ENCODE results near the gene TSEN54.

- TF ChIP-seq, protein P1, sequence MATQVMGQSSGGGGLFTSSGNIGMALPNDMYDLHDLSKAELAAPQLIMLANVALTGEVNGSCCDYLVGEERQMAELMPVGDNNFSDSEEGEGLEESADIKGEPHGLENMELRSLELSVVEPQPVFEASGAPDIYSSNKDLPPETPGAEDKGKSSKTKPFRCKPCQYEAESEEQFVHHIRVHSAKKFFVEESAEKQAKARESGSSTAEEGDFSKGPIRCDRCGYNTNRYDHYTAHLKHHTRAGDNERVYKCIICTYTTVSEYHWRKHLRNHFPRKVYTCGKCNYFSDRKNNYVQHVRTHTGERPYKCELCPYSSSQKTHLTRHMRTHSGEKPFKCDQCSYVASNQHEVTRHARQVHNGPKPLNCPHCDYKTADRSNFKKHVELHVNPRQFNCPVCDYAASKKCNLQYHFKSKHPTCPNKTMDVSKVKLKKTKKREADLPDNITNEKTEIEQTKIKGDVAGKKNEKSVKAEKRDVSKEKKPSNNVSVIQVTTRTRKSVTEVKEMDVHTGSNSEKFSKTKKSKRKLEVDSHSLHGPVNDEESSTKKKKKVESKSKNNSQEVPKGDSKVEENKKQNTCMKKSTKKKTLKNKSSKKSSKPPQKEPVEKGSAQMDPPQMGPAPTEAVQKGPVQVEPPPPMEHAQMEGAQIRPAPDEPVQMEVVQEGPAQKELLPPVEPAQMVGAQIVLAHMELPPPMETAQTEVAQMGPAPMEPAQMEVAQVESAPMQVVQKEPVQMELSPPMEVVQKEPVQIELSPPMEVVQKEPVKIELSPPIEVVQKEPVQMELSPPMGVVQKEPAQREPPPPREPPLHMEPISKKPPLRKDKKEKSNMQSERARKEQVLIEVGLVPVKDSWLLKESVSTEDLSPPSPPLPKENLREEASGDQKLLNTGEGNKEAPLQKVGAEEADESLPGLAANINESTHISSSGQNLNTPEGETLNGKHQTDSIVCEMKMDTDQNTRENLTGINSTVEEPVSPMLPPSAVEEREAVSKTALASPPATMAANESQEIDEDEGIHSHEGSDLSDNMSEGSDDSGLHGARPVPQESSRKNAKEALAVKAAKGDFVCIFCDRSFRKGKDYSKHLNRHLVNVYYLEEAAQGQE (IDR thresholded peaks at IDR 0.05; ENCODE audit: insufficient replicate concordance, low read depth) = no peak
- TF ChIP-seq, protein P2, sequence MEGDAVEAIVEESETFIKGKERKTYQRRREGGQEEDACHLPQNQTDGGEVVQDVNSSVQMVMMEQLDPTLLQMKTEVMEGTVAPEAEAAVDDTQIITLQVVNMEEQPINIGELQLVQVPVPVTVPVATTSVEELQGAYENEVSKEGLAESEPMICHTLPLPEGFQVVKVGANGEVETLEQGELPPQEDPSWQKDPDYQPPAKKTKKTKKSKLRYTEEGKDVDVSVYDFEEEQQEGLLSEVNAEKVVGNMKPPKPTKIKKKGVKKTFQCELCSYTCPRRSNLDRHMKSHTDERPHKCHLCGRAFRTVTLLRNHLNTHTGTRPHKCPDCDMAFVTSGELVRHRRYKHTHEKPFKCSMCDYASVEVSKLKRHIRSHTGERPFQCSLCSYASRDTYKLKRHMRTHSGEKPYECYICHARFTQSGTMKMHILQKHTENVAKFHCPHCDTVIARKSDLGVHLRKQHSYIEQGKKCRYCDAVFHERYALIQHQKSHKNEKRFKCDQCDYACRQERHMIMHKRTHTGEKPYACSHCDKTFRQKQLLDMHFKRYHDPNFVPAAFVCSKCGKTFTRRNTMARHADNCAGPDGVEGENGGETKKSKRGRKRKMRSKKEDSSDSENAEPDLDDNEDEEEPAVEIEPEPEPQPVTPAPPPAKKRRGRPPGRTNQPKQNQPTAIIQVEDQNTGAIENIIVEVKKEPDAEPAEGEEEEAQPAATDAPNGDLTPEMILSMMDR (IDR thresholded peaks at IDR 0.05; ENCODE audit: insufficient read depth, low read length) = no peak
- TF ChIP-seq POLR2AphosphoS5 (IDR thresholded peaks at IDR 0.05; ENCODE audit: low read depth) = no peak
These were observed 48.0 kb upstream of the TSEN54 start for GRCh38 chr17:75468291-75468754.
